HCT116 (cell line): Measurements from ENCODE around the gene APBB2. TPM values are rescaled to one million over a fixed set of nuclear protein-coding genes. Genes with fewer than 3 reads are reported as not detected.

Source experiments
- ATAC-seq: fragments of 200-7000 bp; cut with Tn5 transposase; 2 replicates; pipeline ENCODE4 v1.9.1; 2020; ENCODE audit warnings: mild to moderate bottlenecking, moderate library complexity
- BruUV-seq: library from RNA; stranded (reverse); fragments of 400-500 nt; replicated peaks from 2 replicates; lab custom pipeline; 2021; lab: Mats Ljungman, UMichigan
- CTCF ChIA-PET: fragments of 300-600 bp; sonication (Branson Sonifier 250); formaldehyde crosslinking; loops from one replicate; lab custom pipeline; 2021; ENCODE audit warnings: antibody characterized with exemption; lab: Charles Lee
- POLR2A ChIA-PET: fragments of 300-600, 350-600 bp; sonication (Branson Sonifier 250); formaldehyde crosslinking; loops from one replicate; lab custom pipeline; 2021; ENCODE audit warnings: antibody characterized with exemption; lab: Charles Lee
- RAD21 ChIA-PET, 2 experiments: fragments of 300-600 bp; sonication (Branson Sonifier 250); formaldehyde crosslinking; loops; one replicate each; lab custom pipeline; 2023; ENCODE audit warnings: low total read pairs in 2 of 2; ENCODE audit not compliant: uncharacterized antibody in 2 of 2, unreplicated experiment in 2 of 2, low non-redundant PET in 1 of 2; lab: Charles Lee
- DNase-seq: peaks from one replicate; pipeline ENCODE4 v3.0.0-alpha.2; 2010; ENCODE audit warnings: low read depth, low spot score
- H2AFZ ChIP-seq: fragments of 200-600 bp; shearing (Covaris generic), sonication (generic); 2 replicates; pipeline ENCODE4 v1.6.1; 2017; ENCODE audit warnings: low read depth, mixed run types, mixed read lengths, antibody characterized with exemption, low read length; ENCODE audit not compliant: poor library complexity, severe bottlenecking
- H3K27ac ChIP-seq: 2 replicates; pipeline ENCODE4 v1.5.1; 2012; ENCODE audit warnings: low read depth, low read length
- H3K27me3 ChIP-seq: fragments of 200-600 bp; sonication (generic); 2 replicates; pipeline ENCODE4 v1.6.1; 2016; ENCODE audit warnings: mixed run types, low read length, mixed read lengths; ENCODE audit not compliant: insufficient read depth
- H3K36me3 ChIP-seq, 2 experiments: fragments of 200-500 bp in 1 of 2; fragments of 200-600 bp in 1 of 2; sonication (Bioruptor generic) in 1 of 2; sonication (generic) in 1 of 2; 2 replicates each; pipeline versions ENCODE4 v1.5.1 to v1.6.1; 2014 to 2016; ENCODE audit warnings: low read length in 2 of 2, inconsistent platforms in 1 of 2, mixed read lengths in 1 of 2, mixed run types in 1 of 2; ENCODE audit not compliant: insufficient read depth in 2 of 2, control insufficient read depth in 1 of 2
- H3K4me1 ChIP-seq, 2 experiments: fragments of 200-600 bp in 1 of 2; sonication (generic) in 1 of 2; 2 replicates each; pipeline versions ENCODE4 v1.5.1 to v1.6.1; 2012 to 2017; ENCODE audit warnings: low read length in 2 of 2, inconsistent platforms in 1 of 2, mild to moderate bottlenecking in 1 of 2, mixed read lengths in 1 of 2, mixed run types in 1 of 2, moderate library complexity in 1 of 2; ENCODE audit not compliant: insufficient read depth in 2 of 2, control insufficient read depth in 1 of 2
- H3K4me2 ChIP-seq: fragments of 200-600 bp; sonication (generic); 2 replicates; pipeline ENCODE4 v1.6.1; 2017; ENCODE audit warnings: mixed run types, low read length, mixed read lengths
- H3K4me3 ChIP-seq, 2 experiments: fragments of 200-600 bp in 1 of 2; sonication (generic) in 1 of 2; replicated peaks in 1 of 2; 2 replicates each; pipeline ENCODE4 v1.5.1; 2011 to 2016; ENCODE audit warnings: low read length in 2 of 2, control low read depth in 1 of 2, low read depth in 1 of 2, mild to moderate bottlenecking in 1 of 2, mixed read lengths in 1 of 2, mixed run types in 1 of 2
- H3K79me2 ChIP-seq: fragments of 200-600 bp; sonication (generic); 2 replicates; pipeline ENCODE4 v1.6.1; 2017; ENCODE audit warnings: mild to moderate bottlenecking, mixed run types, low read length, moderate library complexity, mixed read lengths; ENCODE audit not compliant: insufficient read depth
- H3K9ac ChIP-seq: fragments of 200-600 bp; sonication (generic); 2 replicates; pipeline ENCODE4 v1.6.1; 2016; ENCODE audit warnings: low read length, mixed read lengths
- H3K9me2 ChIP-seq: fragments of 200-600 bp; sonication (generic), shearing (Covaris generic); 2 replicates; pipeline ENCODE4 v1.6.1; 2017; ENCODE audit warnings: mixed run types, mild to moderate bottlenecking, moderate library complexity; ENCODE audit not compliant: insufficient read depth
- H3K9me3 ChIP-seq, 2 experiments: fragments of 200-500 bp in 1 of 2; fragments of 200-600 bp in 1 of 2; sonication (Bioruptor generic) in 1 of 2; sonication (generic) in 1 of 2; 2 replicates each; pipeline ENCODE4 v1.6.1; 2014 to 2017; ENCODE audit warnings: low read length in 2 of 2, mixed read lengths in 2 of 2, inconsistent platforms in 1 of 2, low read depth in 1 of 2, mild to moderate bottlenecking in 1 of 2, mixed run types in 1 of 2, moderate library complexity in 1 of 2; ENCODE audit not compliant: control insufficient read depth in 1 of 2, insufficient read depth in 1 of 2
- H4K20me1 ChIP-seq: fragments of 200-600 bp; sonication (generic), shearing (Covaris generic); 2 replicates; pipeline ENCODE4 v1.6.1; 2017; ENCODE audit warnings: mixed run types, mild to moderate bottlenecking, moderate library complexity; ENCODE audit not compliant: insufficient read depth
- CBX3 ChIP-seq: IDR thresholded peaks from 2 replicates; pipeline ENCODE4 v1.6.1; 2012; ENCODE audit warnings: low read depth
- CEBPB ChIP-seq: IDR thresholded peaks from 2 replicates; pipeline ENCODE4 v1.6.1; 2012; ENCODE audit warnings: low read depth
- EGR1 ChIP-seq: IDR thresholded peaks from 2 replicates; pipeline ENCODE4 v1.6.1; 2012; ENCODE audit warnings: low read depth
- ELF1 ChIP-seq: IDR thresholded peaks from 2 replicates; pipeline ENCODE4 v1.6.1; 2012; ENCODE audit warnings: low read depth, borderline replicate concordance
- EZH2 ChIP-seq: fragments of 200-600 bp; sonication (generic); IDR thresholded peaks from 2 replicates; pipeline ENCODE4 v1.6.1; 2017; ENCODE audit warnings: antibody characterized with exemption, mixed run types
- EZH2phosphoT487 ChIP-seq: fragments of 200-600 bp; IDR thresholded peaks from 2 replicates; pipeline ENCODE4 v1.6.1; 2018; ENCODE audit warnings: antibody characterized with exemption, borderline replicate concordance
- MAX ChIP-seq: IDR thresholded peaks from 2 replicates; pipeline ENCODE4 v1.6.1; 2012
- POLR2A ChIP-seq: IDR thresholded peaks from 2 replicates; pipeline ENCODE4 v1.7.0; 2011; ENCODE audit warnings: borderline replicate concordance; ENCODE audit not compliant: insufficient read depth, insufficient read length; ENCODE audit errors: extremely low read depth
- POLR2AphosphoS5 ChIP-seq: IDR thresholded peaks from 2 replicates; pipeline ENCODE4 v1.6.1; 2011; ENCODE audit warnings: mild to moderate bottlenecking, low read depth, low read length, moderate library complexity
- RAD21 ChIP-seq: IDR thresholded peaks from 2 replicates; pipeline ENCODE4 v1.6.1; 2012; ENCODE audit warnings: low read depth, mild to moderate bottlenecking
- SP1 ChIP-seq: IDR thresholded peaks from 2 replicates; pipeline ENCODE4 v1.6.1; 2012; ENCODE audit warnings: low read depth
- SRF ChIP-seq: IDR thresholded peaks from 2 replicates; pipeline ENCODE4 v1.6.1; 2012; ENCODE audit warnings: low read depth
- YY1 ChIP-seq: IDR thresholded peaks from 2 replicates; pipeline ENCODE4 v1.6.1; 2011; ENCODE audit warnings: low read length, low read depth, moderate library complexity, mild to moderate bottlenecking; ENCODE audit not compliant: insufficient replicate concordance; ENCODE audit errors: extremely low read depth
- ZFX ChIP-seq: fragments of 450-650 bp; IDR thresholded peaks from 2 replicates; pipeline ENCODE4 v1.6.1; 2017
- ZNF274 ChIP-seq: fragments of 200-500 bp; sonication (Bioruptor generic); IDR thresholded peaks from 2 replicates; pipeline ENCODE4 v1.6.1; 2014; ENCODE audit warnings: mild to moderate bottlenecking, low read depth, low read length, inconsistent platforms
- intact Hi-C: fragments of 100-400 bp; cut with micrococcal nuclease; formaldehyde crosslinking; loops from 2 replicates; pipeline ENCODE4 v1.10.0; 2022
- total RNA-seq: library from RNA; stranded (reverse); gene quantifications from one replicate; pipeline ENCODE4 v1.2.1, GENCODE V29; 2021; ENCODE audit not compliant: unreplicated experiment
- TF ChIP-seq, protein P1 (sequence below): IDR thresholded peaks from 2 replicates; pipeline ENCODE4 v1.6.1; 2012; ENCODE audit warnings: low read depth
- TF ChIP-seq, protein P2 (sequence below), 3 experiments: fragments of 200-600 bp in 1 of 3; sonication (generic) in 1 of 3; IDR thresholded peaks in 2 of 3; conservative IDR thresholded peaks in 1 of 3; 2 replicates each; pipeline ENCODE4 v1.5.1; 2012 to 2017; ENCODE audit warnings: low read depth in 2 of 3, low read length in 2 of 3, antibody characterized with exemption in 1 of 3, borderline replicate concordance in 1 of 3, control low read depth in 1 of 3, mild to moderate bottlenecking in 1 of 3, mixed read lengths in 1 of 3, mixed run types in 1 of 3, moderate library complexity in 1 of 3; ENCODE audit not compliant: insufficient read depth in 1 of 3

APBB2 gene
- total RNA-seq, 1 experiment from 2014 or later = 72.5 TPM

GRCh38 chr4:40769266-40769665, 445.1 kb downstream of the APBB2 start:
- no peak overlapping the region for H3K9ac ChIP-seq
- ATAC-seq (no peak), DNase-seq (no peak)
- H3K4me1 ChIP-seq = no peaks in the 10 kb centered on the region
- H3K4me3 ChIP-seq = no peak overlapping the region
- no peaks in the 10 kb centered on the region for H3K9me2 ChIP-seq
- no peak overlapping the region for H3K27ac ChIP-seq
- H3K9me3 ChIP-seq = no peaks in the 10 kb centered on the region
- H3K4me2 ChIP-seq = no peak overlapping the region
- intact Hi-C loops = no loop called here
- H3K36me3 ChIP-seq = no peaks in the 10 kb centered on the region
- CTCF ChIA-PET = no interaction called here
- no peaks in the 10 kb centered on the region for H4K20me1 ChIP-seq
- H3K27me3 ChIP-seq = no peaks in the 10 kb centered on the region
- POLR2A ChIA-PET = no interaction called here
- RAD21 ChIA-PET = no interaction called here
- TF ChIP-seq EGR1 (no peak), ZFX (no peak), RAD21 (no peak), CEBPB (no peak), MAX (no peak), SP1 (no peak), EZH2 (no peak), YY1 (no peak), SRF (no peak), POLR2A (no peak), ELF1 (no peak), POLR2AphosphoS5 (no peak), CBX3 (no peak), EZH2phosphoT487 (no peak), ZNF274 (no peak)
- TF ChIP-seq, protein P1, sequence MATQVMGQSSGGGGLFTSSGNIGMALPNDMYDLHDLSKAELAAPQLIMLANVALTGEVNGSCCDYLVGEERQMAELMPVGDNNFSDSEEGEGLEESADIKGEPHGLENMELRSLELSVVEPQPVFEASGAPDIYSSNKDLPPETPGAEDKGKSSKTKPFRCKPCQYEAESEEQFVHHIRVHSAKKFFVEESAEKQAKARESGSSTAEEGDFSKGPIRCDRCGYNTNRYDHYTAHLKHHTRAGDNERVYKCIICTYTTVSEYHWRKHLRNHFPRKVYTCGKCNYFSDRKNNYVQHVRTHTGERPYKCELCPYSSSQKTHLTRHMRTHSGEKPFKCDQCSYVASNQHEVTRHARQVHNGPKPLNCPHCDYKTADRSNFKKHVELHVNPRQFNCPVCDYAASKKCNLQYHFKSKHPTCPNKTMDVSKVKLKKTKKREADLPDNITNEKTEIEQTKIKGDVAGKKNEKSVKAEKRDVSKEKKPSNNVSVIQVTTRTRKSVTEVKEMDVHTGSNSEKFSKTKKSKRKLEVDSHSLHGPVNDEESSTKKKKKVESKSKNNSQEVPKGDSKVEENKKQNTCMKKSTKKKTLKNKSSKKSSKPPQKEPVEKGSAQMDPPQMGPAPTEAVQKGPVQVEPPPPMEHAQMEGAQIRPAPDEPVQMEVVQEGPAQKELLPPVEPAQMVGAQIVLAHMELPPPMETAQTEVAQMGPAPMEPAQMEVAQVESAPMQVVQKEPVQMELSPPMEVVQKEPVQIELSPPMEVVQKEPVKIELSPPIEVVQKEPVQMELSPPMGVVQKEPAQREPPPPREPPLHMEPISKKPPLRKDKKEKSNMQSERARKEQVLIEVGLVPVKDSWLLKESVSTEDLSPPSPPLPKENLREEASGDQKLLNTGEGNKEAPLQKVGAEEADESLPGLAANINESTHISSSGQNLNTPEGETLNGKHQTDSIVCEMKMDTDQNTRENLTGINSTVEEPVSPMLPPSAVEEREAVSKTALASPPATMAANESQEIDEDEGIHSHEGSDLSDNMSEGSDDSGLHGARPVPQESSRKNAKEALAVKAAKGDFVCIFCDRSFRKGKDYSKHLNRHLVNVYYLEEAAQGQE = no peak
- TF ChIP-seq, protein P2, sequence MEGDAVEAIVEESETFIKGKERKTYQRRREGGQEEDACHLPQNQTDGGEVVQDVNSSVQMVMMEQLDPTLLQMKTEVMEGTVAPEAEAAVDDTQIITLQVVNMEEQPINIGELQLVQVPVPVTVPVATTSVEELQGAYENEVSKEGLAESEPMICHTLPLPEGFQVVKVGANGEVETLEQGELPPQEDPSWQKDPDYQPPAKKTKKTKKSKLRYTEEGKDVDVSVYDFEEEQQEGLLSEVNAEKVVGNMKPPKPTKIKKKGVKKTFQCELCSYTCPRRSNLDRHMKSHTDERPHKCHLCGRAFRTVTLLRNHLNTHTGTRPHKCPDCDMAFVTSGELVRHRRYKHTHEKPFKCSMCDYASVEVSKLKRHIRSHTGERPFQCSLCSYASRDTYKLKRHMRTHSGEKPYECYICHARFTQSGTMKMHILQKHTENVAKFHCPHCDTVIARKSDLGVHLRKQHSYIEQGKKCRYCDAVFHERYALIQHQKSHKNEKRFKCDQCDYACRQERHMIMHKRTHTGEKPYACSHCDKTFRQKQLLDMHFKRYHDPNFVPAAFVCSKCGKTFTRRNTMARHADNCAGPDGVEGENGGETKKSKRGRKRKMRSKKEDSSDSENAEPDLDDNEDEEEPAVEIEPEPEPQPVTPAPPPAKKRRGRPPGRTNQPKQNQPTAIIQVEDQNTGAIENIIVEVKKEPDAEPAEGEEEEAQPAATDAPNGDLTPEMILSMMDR (IDR thresholded peaks at IDR 0.05 in 2 of 3, conservative IDR thresholded peaks at IDR 0.05 in 1 of 3; ENCODE audit: borderline replicate concordance in 1 of 3, insufficient read depth in 1 of 3, low read depth in 2 of 3, low read length in 2 of 3) = no peak
- H3K79me2 ChIP-seq = no peaks in the 10 kb centered on the region
- H2AFZ ChIP-seq = no peak overlapping the region
- BruUV-seq = no TSS peak
